AG09309 (cell line): ENCODE data around the gene GRB10.

Experiments
- DNase-seq: peaks from one replicate; pipeline ENCODE4 v3.0.0-alpha.2; 2010; ENCODE audit warnings: low read depth
- H3K4me3 ChIP-seq: 2 replicates; pipeline ENCODE4 v1.5.1; 2011; ENCODE audit warnings: mild to moderate bottlenecking, low read depth, low read length, moderate library complexity; ENCODE audit not compliant: control insufficient read depth
- TF ChIP-seq, protein P1 (sequence below): IDR thresholded peaks from 2 replicates; pipeline ENCODE4 v1.5.1; 2011; ENCODE audit warnings: mild to moderate bottlenecking, low read depth, low read length, inconsistent platforms; ENCODE audit not compliant: insufficient read depth, control insufficient read depth; ENCODE audit errors: missing control alignments

Gene GRB10

DNA sequence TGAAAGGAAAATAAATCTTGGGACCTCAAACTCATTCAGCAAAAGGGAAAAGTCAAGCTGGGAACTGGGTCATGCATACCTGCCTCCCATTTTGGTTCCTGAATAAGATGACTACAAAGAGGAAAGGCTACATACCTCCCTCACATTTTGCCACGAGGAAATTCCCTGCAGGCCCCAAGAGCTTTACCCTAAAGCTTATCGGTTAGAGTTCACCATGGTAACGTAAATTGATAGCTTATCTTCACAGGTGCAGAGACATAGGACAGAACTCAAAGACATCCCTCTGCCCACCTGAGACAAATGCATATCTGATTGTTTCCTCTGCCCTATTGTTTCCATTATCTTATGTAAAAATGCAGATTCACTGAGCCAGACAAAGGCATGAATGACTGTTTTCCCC, 31.5 kb upstream of the GRB10 start:
- TF ChIP-seq, protein P1, sequence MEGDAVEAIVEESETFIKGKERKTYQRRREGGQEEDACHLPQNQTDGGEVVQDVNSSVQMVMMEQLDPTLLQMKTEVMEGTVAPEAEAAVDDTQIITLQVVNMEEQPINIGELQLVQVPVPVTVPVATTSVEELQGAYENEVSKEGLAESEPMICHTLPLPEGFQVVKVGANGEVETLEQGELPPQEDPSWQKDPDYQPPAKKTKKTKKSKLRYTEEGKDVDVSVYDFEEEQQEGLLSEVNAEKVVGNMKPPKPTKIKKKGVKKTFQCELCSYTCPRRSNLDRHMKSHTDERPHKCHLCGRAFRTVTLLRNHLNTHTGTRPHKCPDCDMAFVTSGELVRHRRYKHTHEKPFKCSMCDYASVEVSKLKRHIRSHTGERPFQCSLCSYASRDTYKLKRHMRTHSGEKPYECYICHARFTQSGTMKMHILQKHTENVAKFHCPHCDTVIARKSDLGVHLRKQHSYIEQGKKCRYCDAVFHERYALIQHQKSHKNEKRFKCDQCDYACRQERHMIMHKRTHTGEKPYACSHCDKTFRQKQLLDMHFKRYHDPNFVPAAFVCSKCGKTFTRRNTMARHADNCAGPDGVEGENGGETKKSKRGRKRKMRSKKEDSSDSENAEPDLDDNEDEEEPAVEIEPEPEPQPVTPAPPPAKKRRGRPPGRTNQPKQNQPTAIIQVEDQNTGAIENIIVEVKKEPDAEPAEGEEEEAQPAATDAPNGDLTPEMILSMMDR = no peak
- no peak overlapping the region for H3K4me3 ChIP-seq
- no peak for DNase-seq

DNA sequence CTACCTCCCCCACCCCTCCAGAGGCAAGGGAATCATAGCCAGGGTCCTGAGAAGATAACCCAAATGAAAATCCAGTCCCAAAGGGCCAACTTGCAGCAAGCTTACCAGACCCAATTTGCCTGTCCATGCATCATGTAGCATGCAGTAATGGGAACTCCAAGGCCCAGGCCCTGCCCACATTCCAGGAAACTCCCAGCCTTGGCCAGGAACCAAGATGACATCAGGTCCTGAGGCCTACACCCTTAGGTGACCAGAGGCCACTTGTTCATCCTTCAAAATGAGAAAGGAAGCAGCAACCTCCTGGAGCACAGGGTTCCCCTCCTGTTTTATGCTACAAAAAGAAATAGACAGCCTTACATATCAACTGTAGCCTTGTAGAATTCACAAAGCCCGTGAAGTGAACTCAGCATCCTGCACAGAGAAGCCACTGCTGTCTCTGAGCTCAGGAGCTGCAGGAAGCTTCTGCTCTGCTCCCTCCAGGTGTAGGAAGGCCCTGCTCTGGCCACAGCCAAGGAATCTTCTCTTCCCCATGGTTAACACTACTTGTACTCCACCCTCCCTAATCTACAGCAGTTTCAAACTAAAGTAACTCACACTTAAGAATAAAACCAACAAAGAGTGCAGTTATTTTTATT, 30.3 kb upstream of the GRB10 start:
- peak; percentile 29 for DNase-seq

DNA sequence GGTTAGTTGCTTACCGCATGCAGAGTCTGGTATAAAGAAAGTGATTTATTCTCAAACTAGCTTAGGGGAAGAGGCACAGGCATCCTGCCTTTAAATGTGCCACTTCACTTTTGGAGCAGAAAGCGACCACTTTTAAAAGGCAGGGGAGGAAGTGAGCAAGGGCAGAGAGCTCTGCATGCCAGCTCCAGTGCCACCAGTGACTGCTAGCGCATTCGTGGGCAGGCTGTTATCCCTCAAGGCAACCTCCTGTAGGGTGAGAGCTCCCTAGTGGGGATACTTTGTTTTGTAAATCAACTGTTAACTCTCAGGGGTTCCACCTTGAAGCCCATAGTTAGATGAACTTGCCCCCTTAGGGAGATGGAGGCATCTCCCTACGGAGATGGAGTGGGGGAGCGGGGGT, 29.4 kb upstream of the GRB10 start:
- TF ChIP-seq, protein P1 = no peak
- DNase-seq = no peak
- no peak overlapping the region for H3K4me3 ChIP-seq

More for the DNA sequence above, 30.3 kb upstream of the GRB10 start:
- no peak overlapping the region for H3K4me3 ChIP-seq
- TF ChIP-seq, protein P1 = no peak

DNA sequence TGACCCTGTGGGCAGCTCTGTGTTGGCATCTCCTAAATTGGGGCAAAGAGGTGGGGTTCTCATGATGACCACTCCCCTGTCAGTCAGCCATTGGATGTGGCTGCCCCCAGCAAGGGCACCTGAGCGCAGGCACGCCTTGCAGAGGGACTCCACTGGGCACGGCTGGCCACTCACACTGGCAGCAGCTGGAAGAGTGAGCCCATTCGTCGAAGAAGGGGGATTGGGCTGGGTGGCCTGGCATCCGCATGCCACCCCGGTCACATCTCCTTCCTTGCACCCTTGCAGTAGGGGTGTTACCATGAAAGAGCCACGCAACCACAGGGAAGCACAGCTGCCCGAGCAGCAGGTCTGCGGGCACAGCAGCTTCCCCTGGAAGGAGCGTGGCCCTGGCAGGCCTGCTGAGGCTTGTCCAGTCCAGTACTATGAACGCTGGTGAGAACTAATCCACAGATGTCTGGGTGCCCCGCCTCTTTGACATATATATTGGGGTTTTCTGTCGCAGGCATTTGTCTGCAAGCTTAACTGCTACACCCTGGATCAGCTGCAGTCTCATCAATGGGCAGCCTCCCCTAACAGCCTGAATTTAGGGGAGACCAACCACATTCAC, 25.7 kb upstream of the GRB10 start:
- no peak for DNase-seq
- H3K4me3 ChIP-seq = no peak overlapping the region
- TF ChIP-seq, protein P1 = no peak

DNA sequence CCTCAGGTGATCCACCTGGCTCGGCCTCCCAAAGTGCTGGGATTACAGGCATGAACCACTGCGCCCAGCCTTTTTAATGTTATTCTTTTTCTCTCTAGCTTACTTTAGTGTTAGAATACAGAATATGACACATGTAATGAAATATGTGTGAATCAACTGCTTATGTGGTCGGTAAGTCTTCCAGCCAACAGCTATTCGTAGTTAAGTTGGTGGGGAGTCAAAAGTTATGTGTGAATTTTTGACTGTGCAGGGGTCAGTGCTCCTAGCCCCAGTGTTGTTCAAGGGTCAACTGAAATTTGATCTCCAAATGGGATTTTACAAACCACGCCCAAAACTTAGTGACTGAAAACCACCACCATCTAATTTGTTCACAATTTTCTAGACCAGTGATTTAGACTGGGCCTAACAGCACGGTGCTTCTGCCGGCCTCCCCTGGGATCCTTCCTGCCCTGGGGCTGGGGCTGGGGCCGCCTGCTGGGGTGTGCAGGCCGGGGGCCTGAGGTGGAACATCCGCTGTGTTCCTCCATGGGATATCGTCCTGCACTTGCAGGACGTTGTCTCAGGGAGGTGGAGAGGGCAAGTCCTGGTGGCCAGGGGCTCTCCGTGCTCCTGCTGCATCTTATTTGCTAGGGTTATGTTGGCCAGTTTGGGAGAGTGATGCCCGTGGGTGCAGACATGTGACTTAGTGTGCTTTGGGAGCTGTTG, 24.5 kb upstream of the GRB10 start:
- no peak overlapping the region for H3K4me3 ChIP-seq
- TF ChIP-seq, protein P1 = no peak
- no peak for DNase-seq

DNA sequence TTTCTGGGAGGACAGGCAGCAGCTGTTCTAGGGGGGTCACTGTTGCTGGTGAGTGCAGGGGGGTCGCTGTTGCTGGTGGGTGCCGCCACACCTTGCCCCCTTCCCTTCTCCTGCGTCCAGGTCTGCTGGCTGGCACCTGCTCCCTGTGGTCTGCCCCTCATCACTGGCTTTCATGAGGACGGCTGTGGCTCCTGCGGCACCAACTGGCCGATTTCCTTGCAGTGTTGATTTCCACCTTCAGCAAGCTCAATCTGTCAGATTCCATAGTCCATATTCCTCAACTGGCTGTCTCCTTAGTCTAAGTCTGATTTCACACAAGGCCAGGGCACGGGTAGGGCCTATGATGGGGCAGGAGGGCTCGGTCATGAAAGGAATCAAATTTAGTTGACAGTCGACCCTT, 23.4 kb upstream of the GRB10 start:
- TF ChIP-seq, protein P1 = no peak
- H3K4me3 ChIP-seq = no peak overlapping the region
- no peak for DNase-seq
